Body of pancreas (tissue), 4 donors: Measurements from ENCODE around the gene TLN1.

Source experiments
- POLR2A ChIP-seq, 3 donors: fragments of 450-650 bp; IDR thresholded peaks; one replicate each; pipeline ENCODE4 v1.6.1; 2016; ENCODE audit warnings: antibody characterized with exemption in 3 of 3, mild to moderate bottlenecking in 2 of 3
- TF ChIP-seq, protein P1 (sequence below), 7 experiments: fragments of 450-650 bp in 4 of 7; fragments of 200-600 bp in 3 of 7; sonication (generic) in 3 of 7; IDR thresholded peaks; one replicate each; pipeline ENCODE4 v1.5.1; 2016 to 2019; ENCODE audit warnings: antibody characterized with exemption in 7 of 7

DNA sequence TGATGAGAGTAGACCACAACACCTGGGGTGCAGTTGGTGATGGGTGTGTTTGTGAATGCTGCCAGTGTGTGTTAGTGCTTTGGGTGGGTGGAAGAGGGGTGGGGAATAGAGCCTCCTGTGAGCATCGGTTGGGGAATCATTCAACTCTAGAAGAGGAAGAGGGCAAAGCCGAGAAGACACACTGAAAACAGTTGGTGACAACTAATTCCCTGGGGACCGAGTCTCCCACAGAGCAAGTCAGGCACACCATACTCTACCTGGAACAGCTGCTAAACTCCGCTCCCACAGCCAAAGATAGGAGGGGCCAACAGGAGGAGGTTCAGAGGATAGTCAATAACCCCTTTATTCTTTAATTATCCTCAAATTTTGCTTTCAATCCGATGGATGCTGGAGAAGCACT is 65.4 kb downstream of the TLN1 start:
- no peak for TF ChIP-seq POLR2A (IDR thresholded peaks at IDR 0.05)
- TF ChIP-seq, protein P1, sequence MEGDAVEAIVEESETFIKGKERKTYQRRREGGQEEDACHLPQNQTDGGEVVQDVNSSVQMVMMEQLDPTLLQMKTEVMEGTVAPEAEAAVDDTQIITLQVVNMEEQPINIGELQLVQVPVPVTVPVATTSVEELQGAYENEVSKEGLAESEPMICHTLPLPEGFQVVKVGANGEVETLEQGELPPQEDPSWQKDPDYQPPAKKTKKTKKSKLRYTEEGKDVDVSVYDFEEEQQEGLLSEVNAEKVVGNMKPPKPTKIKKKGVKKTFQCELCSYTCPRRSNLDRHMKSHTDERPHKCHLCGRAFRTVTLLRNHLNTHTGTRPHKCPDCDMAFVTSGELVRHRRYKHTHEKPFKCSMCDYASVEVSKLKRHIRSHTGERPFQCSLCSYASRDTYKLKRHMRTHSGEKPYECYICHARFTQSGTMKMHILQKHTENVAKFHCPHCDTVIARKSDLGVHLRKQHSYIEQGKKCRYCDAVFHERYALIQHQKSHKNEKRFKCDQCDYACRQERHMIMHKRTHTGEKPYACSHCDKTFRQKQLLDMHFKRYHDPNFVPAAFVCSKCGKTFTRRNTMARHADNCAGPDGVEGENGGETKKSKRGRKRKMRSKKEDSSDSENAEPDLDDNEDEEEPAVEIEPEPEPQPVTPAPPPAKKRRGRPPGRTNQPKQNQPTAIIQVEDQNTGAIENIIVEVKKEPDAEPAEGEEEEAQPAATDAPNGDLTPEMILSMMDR (IDR thresholded peaks at IDR 0.05), result no peak
